Stimulated activated CD4-positive, alpha-beta T cell treated with anti-CD3 and anti-CD28 coated beads, Interleukin-2, amount 100 ng/mL, for 48 hours (primary cell): Measurements from ENCODE around the gene NACA2.
"Not testable (repeated sequence)": the region's sequence is repeated elsewhere in the genome, so short reads cannot be mapped to it uniquely, and the experiment has no call there.

Source experiments
- DNase-seq, 2 donors: peaks; one replicate each; pipeline ENCODE4 v3.0.0-alpha.2; 2020

The NACA2 gene

DNA sequence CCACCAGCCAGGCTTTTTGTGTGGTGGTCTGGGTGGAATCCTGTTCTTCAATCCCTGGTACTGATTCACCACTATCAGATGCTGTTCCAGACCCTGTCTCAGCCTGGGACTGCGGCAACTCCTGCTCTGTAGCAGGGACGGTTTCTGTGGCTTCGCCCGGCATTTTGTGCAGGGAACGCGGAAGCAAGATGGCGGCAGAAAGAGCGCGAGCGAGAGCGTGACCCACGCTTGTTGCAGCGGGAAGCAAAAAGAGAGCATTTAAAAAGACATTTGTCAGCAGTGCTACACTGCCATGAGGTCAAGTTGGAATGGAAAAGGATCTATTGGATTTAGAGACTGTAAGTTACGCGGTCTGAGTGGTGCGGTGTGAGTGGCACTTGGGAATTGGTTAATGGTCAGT lies at the start of gene NACA2:
TSS of gene NACA2 (minus strand) at position 202 of the 400 bp plus-strand sequence. CDS start at position 163, 39 bp downstream.
- no peak for DNase-seq

DNA sequence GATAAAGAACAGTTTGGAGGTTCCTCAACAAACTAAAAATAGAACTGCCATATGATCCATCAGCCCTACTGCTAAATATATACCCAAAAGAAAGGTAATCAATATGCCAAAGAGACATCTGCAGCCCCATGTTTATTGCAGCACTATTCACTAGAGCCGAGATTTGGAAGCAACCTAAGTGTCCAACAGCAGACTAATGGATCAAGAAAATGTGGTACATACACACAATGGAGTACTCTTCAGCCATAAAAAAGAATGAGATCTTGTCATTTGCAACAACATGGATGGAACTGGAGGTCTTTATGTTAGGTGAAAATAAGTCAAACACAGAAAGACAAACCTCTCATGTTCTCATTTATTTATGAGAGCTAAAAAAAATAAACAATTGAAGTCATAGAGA lies 48.8 kb upstream of the NACA2 start:
- DNase-seq, result no peak

DNA sequence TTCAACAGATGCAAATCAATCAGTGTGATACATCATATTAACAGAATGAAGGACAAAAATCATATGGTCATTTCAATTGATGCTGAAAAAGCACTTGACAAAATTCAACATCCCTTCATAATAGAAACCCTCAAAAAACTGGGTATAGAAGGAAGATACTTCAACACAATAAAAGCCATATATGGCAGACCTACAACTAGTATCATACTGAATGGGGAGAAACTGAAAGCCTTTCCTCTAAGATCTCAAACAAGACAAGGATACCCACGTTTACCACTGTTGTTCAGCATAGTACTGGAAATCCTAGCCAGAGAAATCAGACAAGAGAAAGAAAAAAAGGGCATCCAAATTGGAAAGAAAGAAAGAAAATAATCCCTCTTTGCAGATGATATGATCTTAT lies 47.1 kb upstream of the NACA2 start:
- no peak for DNase-seq

DNA sequence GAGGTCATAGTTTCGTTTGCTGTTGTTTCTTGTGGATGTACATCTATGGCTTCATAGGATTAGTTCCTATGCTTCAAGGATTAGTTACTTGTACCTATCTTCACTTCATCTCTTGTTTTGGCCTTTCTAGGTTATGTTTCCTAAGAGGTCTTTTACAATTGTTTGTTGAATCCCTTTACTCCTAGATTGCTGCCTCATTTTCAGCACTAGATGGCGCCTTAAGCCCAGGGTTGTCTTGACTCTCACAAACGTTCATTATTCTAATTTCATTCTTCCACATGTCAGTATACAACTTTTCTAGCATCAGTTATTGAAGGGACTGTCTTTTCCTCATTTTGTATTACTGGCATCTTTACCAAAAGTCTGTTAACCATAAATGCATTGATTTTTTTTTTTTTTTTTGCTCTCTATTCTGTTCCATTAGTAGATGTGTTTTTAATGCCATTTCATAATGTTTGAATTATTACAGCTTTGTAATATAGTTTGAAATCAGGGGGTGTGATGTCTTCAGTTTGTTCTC lies 45.0 kb upstream of the NACA2 start:
- peak; percentile 41 to 53 for DNase-seq

- DNase-seq, result no peak
Measured at GRCh38 chr17:61634942-61635538, 44.0 kb upstream of the NACA2 start.

- DNase-seq, result no peak
Measured at GRCh38 chr17:61634011-61634539, 43.1 kb upstream of the NACA2 start.

- no peak for DNase-seq
Measured at GRCh38 chr17:61632826-61633225, 41.8 kb upstream of the NACA2 start.

DNA sequence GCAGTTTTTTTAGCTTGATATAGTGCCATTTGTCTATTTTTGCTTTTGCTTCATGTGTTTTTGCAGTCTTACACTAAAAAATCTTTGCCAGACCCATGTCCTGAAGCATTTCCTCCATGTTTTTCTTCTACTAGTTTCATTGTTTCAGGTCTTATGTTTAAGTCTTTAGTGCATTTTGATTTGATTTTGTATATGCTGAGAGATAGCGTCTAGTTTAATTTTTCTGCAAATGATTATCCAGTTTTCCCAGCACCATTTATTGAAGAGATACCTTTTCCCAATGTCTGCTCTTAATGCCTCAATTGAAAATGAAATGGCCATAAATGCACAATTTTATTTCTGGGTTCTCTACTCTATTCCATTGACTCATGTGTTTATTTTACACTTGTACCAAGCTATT lies 40.8 kb upstream of the NACA2 start:
- DNase-seq, result no peak

DNA sequence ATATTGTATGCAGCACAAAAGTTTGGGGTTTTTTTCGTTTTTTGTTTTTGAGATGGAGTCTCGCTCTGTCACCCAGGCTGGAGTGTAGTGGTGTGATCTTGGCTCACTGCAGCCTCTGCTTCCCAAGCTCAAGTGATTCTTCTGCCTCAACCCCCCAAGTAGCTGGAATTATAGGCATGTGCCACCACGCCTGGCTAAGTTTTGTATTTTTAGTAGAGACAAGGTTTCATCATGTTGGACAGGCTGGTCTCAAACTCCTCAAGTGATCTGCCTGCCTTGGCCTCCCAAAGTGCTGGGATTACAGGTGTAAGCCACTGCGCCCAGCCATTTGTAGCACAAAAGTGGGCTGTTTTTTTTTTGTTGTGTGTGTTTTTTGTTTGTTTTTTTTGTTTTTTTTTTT lies 37.1 kb upstream of the NACA2 start:
- not testable (repeated sequence) for DNase-seq

DNA sequence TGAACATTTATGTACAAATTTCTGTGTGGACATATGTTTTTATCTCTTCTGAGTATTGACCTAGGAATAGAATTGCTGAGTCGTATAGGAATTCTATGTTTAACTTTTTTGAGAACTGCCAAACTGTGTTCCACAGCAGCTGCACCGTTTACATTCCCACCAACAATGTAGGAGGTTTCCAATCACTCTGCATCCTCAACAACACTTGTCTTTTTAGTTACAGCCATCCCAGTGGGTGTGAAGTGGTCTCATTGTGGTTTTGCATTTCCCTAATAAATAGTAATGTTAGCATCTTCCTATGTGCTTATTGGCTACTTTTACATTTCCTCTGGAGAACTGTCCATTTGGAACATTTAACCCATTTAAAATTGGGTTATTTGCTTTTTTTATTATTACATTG lies 36.6 kb upstream of the NACA2 start:
- no peak for DNase-seq

GRCh38 chr17:61627125-61627524 lies 36.1 kb upstream of the NACA2 start:
- no peak for DNase-seq

- DNase-seq, result no peak
Measured at GRCh38 chr17:61625564-61625963, 34.5 kb upstream of the NACA2 start.

GRCh38 chr17:61624951-61625350 lies 33.9 kb upstream of the NACA2 start:
- no peak for DNase-seq

DNA sequence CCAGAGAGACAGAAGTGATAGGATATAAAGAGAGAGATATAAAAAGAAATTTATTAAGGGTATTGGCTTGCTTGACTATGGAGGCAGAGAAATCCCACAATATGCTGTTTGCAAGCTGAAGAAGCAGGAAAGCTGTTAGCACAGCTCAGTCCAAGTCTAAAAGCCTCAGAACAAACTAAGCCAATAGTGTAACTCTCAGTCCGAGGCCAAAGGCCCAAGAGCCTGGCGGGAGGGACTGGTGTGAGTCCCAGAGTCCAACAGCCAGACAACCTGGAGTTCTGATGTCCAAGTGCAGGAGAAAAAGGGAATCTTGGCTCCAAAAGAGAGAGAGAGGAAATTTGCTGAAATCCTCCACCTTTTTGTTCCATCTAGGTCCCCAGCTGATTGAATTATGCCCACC lies 30.3 kb upstream of the NACA2 start:
- no peak for DNase-seq

- no peak for DNase-seq
Measured at GRCh38 chr17:61619953-61620352, 28.9 kb upstream of the NACA2 start.

- no peak for DNase-seq
Measured at GRCh38 chr17:61619493-61619892, 28.5 kb upstream of the NACA2 start.

DNA sequence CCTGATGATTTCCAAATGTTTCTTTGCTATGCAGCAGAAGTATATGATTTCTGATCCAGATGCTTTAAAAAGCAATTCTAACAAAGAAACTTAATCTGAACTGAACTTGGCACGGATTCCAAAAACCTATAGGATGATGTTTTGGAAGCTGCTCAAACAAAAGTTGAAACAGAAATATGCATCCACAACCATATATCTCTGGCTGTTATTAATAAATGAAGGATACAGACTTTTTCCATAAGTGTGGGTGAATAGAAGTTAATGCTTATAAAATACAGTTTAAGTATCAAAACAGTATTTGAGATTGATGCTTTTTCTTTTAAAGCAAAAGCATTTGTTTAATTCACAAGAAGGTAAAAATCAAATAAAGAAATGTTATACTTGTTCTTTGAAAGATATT lies 27.9 kb upstream of the NACA2 start:
- no peak for DNase-seq

- DNase-seq, result no peak
Measured at GRCh38 chr17:61617330-61617729, 26.3 kb upstream of the NACA2 start.

DNA sequence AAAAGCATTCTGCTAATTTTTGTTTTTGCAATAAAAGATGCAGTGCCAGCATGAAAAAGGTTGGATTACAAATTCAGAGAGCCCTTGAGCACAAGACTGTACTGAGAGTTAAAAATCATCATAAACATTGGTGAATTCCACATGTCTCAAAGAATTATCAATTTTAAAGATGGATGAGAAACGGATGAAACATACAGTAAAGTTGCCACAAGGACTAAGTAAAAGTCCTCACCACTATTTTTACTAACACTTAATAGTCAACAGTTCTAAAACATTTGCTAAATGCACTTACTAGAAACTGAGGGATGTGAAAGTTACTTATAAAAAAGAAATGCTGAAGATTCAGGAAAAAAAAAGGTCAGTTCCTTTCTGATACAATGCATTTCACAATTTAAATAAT lies 25.8 kb upstream of the NACA2 start:
- no peak for DNase-seq

DNA sequence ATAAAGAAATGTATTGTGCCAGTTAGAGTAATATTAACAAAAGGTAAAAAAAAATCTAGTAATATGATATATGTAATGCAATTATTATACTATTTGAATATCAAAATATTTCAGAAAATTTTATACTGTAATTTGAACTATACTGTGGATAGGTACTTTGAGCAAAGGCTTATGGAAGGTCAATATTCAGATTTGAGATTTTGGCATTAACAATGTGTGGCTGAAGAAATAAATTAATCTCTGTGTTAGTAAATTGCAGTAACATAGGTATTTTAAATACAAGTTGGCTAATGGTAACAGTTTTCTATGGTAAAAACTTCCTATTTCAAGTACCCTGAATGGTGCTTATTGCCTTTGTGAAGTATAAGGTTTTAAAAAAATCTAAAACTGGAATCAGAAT lies 23.2 kb upstream of the NACA2 start:
- DNase-seq, result no peak

DNA sequence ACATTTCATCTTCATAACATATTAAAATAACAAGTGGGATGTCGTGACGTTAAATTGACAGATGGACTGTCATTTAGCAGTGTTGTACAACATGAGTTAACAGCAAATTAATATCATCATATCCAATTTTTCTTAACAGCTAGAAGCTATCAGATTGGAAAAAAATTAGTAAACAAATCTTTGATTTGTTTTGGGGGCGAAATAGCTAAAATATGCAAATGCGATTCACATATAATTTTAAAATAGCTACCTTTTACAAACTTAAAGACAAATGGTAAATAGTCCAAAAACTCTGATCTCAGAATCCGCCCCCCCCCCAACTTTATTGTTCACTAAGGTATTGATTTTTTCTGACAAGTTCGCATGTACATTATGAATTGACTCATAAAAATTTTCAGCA lies 20.3 kb upstream of the NACA2 start:
- no peak for DNase-seq

DNA sequence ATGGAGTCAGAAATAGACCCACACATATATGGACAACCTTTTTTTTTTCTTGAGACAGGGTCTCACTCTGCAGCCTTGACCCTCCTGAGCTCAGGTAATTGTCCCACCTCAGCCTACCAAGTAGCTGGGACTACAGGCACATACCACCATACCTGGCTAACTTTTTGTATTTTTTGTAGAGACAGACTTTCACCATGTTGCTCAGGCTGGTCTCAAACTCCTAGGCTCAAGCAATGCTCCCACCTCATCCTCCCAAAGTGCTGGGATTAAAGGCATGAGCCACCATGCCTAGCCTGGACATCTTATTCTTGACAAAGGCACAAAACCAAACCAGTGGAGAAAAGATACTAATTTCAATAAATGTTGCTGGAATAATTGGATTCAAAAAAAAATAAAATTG lies 14.7 kb upstream of the NACA2 start:
- DNase-seq, result no peak

GRCh38 chr17:61601297-61601696 lies 10.3 kb upstream of the NACA2 start:
- DNase-seq, result no peak

DNA sequence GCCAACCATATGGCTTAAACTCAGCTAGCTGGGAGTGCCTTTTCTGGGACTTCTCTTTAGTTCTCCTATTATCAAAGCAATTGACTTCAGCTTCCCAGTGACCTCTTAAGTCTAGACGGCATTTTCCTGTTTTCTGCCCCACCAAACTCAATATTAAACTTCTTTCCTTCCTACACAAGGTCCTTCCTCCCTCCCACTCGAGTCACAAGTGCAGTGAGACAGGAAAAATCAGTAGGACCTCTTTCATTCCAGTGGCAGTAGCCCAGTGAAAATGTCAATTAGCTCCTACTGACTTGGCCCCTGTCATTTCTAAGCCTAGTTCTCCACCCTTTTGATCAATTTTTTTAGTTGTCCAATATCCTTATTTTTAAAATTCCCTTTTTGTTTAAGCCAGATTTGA lies 9.6 kb upstream of the NACA2 start:
- DNase-seq, result no peak

DNA sequence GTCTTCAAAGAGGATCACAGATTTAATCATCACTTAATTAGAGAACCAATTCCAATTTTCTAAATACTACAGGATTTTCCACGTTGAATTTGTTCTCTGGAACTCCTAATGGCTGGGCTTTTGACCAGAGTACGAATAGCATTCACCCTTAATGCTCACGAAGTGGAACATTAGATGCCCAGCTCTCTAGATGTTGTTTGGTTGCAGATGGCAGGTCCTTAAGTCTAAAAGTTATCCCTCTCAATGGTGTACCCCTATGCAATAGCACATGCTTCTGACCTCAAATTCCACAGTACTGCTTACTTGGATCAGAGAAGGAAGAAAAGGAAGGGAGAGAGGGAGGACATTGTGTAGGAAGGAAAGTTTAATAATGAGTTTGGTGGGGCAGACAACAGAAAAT lies 8.6 kb upstream of the NACA2 start:
- DNase-seq, result no peak
